ENCODE results near the gene REP15.
"Not testable (repeated sequence)": the region's sequence is repeated elsewhere in the genome, so short reads cannot be mapped to it uniquely, and the experiment has no call there.

The REP15 gene

DNA sequence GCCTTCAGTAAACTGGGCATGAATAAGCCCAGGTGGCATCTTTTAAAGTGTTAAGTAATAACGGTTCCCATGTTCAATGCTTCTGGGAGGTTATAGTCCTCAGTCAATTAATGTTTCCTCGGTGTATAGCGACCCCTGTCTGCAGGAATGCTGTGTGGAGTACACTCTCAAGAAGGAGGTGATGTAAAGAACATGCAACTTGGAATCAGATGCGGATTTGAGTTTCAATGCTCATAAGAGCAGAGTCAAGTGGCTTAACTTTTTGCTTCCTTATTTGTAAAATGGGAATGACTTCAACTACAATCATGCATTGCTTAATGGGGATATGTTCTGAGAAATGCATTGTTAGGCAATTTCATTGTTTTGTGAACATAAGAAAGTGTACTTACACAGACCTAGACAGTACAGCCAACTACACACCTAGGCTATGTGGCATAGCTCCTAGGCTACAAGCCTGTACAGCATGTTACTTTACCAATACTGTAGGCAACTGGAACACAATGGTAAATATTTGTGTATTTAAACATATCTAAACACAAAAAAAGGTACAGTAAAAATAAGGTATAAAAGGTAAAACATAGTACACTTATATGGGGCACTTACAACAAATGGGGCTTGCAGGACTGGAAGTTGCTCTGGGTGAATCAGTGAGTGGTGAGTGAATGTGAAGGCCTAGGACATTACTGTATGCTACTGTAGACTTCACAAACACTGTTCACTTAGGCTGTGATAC is 7.6 kb downstream of the REP15 start:
- peak; percentile 98 for DNase-seq

- no peak for DNase-seq
These were observed 9.0 kb downstream of the REP15 start for GRCh38 chr12:27705263-27705662.

GRCh38 chr12:27707216-27707615 is 11.0 kb downstream of the REP15 start:
- no peak for DNase-seq

DNA sequence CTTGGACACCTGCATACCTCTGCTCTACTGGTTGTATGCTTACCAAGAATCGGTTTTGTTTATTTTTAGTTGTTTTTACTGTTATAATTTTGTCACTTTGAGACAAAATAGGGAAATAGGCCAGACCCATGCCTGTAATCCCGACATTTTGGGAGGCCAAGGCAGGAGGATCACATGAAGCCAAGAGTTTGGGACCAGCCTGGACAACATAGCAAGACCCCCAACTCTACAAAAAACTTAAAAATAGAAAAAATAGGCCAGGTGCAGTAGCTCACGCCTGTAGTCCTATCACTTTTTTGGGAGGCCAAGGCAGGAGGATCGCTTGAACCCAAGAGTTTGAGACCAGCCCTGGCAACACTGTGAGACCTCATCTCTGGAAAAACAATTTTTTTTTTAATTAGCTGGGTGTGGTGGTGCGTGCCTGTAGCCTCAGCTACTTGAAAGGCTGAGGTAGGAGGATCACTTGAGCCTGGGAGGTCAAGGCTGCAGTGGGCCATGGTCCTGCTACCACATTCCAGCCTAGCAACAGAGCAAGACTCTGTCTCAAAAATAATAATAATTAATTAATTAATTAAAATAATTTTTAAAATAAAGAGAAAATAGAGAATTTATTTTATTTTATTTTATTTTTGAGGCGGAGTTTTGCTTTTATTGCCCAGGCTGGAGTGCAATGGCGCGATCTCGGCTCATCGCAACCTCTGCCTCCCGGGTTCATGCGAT is 13.1 kb downstream of the REP15 start:
- no peak for DNase-seq

DNA sequence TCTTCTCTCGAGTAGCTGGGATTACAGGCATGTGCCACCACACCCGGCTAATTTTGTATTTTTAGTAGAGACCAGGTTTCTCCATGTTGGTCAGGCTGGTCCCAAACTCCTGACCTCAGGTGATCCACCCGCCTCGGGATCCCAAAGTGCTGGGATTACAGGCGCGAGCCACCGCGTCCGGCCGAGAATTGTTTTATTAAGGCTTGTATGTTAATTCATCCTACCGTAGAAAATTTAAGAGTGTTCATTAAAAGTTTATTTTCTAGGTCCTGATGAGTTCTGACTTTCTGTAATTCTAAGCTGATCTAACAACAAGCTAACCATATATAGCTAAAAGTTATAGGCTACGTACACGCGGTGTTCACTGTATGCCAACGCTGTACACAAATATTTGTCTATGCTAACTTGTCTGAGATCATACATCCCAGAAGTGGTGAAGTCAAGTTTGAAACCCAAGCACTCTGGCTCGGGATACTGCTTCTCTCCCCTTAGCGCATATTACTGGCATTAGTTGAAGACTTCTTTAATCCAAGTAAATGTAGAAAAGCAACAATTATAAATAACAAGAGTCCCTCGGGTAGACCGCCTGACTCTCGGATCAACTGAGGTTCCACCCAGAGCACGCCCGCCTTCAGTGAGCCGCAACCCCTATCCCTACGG is 13.8 kb downstream of the REP15 start:
- peak; percentile 93 for DNase-seq

- DNase-seq = peak; percentile 100
These were observed 14.5 kb downstream of the REP15 start, which contains the start of gene MRPS35 for GRCh38 chr12:27710592-27711316. Gene MRPS35, plus strand, starts transcription at chr12:27710832. Its CDS starts 12 bp downstream, at chr12:27710844.

GRCh38 chr12:27711317-27711682 is 15.1 kb downstream of the REP15 start:
- DNase-seq = peak; percentile 93

DNA sequence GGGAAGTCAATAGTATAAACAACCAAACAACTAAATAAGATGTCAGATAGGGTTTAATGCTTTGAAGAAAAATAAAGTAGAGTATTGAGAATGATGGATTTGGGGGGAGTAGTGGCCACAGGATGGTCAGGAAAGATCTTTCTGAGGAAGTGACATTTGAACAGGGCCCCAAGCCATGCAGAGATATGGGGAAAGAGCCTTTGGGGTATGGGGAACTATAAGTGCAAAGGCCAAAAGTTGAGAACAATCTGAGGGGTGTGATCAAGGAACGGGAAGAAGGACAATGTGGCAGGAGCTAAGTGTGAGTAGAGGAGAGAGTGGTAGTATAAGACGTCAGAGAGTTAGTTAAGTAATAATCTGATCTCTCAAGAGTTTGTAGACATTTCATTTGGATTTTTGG is 15.7 kb downstream of the REP15 start:
- DNase-seq = no peak

DNA sequence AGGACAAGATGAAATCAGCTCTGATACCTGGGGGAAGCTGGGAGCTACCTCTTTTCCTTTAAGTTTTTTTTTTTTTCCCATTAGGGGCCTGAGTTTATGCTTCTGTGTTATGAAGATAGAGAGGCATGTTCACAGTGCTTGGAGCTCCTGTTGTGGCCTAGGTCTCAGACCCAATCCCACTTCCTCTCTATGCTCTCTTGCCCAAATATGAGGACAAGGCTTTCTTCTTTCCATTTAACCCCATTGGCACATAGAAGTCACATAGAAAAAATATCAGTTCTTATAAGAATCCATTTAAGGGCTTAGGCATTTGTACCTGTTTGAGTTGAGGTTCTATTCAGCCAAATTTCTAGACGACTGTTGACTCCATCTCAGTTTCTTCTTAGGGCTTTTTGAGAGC is 27.0 kb downstream of the REP15 start:
- no peak for DNase-seq

- no peak for DNase-seq
These were observed 33.9 kb downstream of the REP15 start for GRCh38 chr12:27730097-27730588.

DNA sequence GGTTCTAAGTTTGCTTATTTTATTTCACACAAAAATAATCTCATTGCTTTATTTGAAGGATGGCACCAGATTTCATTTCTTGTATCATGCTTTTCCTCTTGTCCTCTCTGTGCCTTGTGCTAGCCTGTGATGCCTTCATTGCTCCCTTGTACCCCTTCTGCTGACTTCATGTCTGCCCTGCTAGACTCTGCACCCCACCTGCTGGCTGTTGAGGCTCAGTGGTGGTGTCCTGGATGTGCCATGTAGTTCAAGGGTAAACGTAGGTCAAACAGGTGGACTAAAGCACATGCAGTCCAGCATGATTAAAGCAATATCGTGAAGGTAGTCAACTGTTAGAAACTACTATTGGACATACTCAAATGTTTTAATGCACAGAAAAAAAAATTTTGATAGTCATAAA is 36.0 kb downstream of the REP15 start:
- DNase-seq = peak; percentile 75

DNA sequence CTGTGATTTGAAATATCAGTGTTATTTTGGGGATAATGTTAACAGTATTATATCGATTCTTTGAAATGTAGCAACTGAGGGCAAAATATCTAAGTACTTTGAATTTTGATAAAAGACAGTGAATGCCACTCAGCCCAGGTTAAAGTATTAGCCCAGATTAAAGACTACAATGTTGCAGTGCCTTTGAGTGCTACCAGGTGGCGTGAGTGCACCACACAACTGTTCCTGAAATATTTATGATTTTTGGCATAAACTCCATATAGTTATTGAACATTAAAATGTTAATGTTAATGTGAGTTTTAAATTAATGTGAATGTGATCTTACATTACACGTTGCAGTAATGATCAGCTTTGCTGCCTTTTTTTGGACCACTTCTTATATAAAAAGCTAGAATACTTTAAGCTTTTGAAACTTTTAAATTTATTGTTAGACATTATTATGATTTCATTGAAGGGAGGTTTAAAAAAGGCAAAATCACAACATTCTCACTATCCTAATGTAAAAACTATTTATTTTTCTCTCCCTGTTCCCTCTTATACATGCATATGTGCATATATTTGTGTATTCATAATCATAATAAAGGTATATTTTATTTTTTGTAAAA is 36.9 kb downstream of the REP15 start:
- DNase-seq = peak; percentile 97

- no peak for DNase-seq
These were observed 37.5 kb downstream of the REP15 start for GRCh38 chr12:27733791-27734190.

GRCh38 chr12:27734321-27734720 is 38.1 kb downstream of the REP15 start:
- not testable (repeated sequence) for DNase-seq

- no peak for DNase-seq
These were observed 47.4 kb downstream of the REP15 start for GRCh38 chr12:27743601-27744000.

DNA sequence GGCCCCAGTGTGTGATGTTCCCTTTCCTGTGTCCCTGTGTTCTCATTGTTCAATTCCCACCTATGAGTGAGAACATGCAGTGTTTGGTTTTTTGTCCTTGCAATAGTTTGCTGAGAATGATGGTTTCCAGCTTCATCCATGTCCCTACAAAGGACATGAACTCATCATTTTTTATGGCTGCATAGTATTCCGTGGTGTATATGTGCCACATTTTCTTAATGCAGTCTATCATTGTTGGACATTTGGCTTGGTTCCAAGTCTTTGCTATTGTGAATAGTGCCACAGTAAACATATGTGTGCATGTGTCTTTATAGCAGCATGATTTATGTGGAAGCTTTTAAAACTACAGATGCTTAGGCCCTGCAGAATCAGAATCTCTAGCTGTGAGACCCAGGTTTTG is 49.5 kb downstream of the REP15 start:
- not testable (repeated sequence) for DNase-seq
